Hepatocyte (in vitro differentiated cells): Measurements from ENCODE around the gene GPR75. TPM values are rescaled to one million over a fixed set of nuclear protein-coding genes. Genes with fewer than 3 reads are reported as not detected.
"Not testable (repeated sequence)": the region's sequence is repeated elsewhere in the genome, so short reads cannot be mapped to it uniquely, and the experiment has no call there.

Experiments
- DNase-seq: peaks from one replicate; pipeline ENCODE4 v3.0.0-alpha.2; 2016; ENCODE audit warnings: low spot score
- H2AFZ ChIP-seq: fragments of 200-600 bp; sonication (generic); 2 replicates; pipeline ENCODE4 v1.6.0; 2016; ENCODE audit warnings: antibody characterized with exemption, mild to moderate bottlenecking
- H3K27ac ChIP-seq: fragments of 200-600 bp; sonication (generic); 2 replicates; pipeline ENCODE4 v1.5.1; 2016; ENCODE audit warnings: mild to moderate bottlenecking
- H3K27me3 ChIP-seq: fragments of 200-600 bp; sonication (generic); 2 replicates; pipeline ENCODE4 v1.6.1; 2016
- H3K36me3 ChIP-seq: fragments of 200-600 bp; sonication (generic); replicated peaks from 2 replicates; pipeline ENCODE4 v1.5.1; 2016; ENCODE audit warnings: low read depth; ENCODE audit not compliant: insufficient read depth
- H3K4me1 ChIP-seq: fragments of 200-600 bp; sonication (generic); 2 replicates; pipeline ENCODE4 v1.5.1; 2016; ENCODE audit warnings: mild to moderate bottlenecking, moderate library complexity; ENCODE audit not compliant: insufficient read depth
- H3K4me2 ChIP-seq: fragments of 200-600 bp; sonication (generic); 2 replicates; pipeline ENCODE4 v1.6.0; 2016
- H3K4me3 ChIP-seq: fragments of 200-600 bp; sonication (generic); 2 replicates; pipeline ENCODE4 v1.5.1; 2016; ENCODE audit warnings: mild to moderate bottlenecking
- H3K79me2 ChIP-seq: fragments of 200-600 bp; sonication (generic); 2 replicates; pipeline ENCODE4 v1.6.0; 2017; ENCODE audit warnings: mild to moderate bottlenecking
- H3K9me2 ChIP-seq: fragments of 200-600 bp; sonication (generic); replicated peaks from 2 replicates; pipeline ENCODE4 v1.6.0; 2017; ENCODE audit warnings: mild to moderate bottlenecking; ENCODE audit not compliant: insufficient read depth
- H3K9me3 ChIP-seq: fragments of 200-600 bp; sonication (generic); 2 replicates; pipeline ENCODE4 v1.5.1; 2016; ENCODE audit warnings: low read depth, mild to moderate bottlenecking
- H4K20me1 ChIP-seq: fragments of 200-600 bp; sonication (generic); 2 replicates; pipeline ENCODE4 v1.6.0; 2016; ENCODE audit warnings: mild to moderate bottlenecking; ENCODE audit not compliant: insufficient read depth, poor library complexity, severe bottlenecking
- EZH2 ChIP-seq: fragments of 200-600 bp; sonication (generic); IDR thresholded peaks from 2 replicates; pipeline ENCODE4 v1.6.1; 2016; ENCODE audit warnings: antibody characterized with exemption, mild to moderate bottlenecking, borderline replicate concordance
- EZH2phosphoT487 ChIP-seq: fragments of 200-600 bp; sonication (generic); IDR thresholded peaks from one replicate; pipeline ENCODE4 v1.6.1; 2018; ENCODE audit warnings: antibody characterized with exemption, mild to moderate bottlenecking, low read depth, moderate library complexity; ENCODE audit not compliant: unreplicated experiment, severe bottlenecking
- WGBS: methylation state at CpG from one replicate; pipeline ENCODE4 v1.1.6; 2016; ENCODE audit warnings: low lambda C conversion rate; ENCODE audit errors: missing lambda C conversion rate; 5-methylcytosine and 5-hydroxymethylcytosine counted together
- polyA plus RNA-seq: library from polyadenylated mRNA; unstranded; fragments of >200 nt; fragmentation: Nextera tagmentation; extraction: Ambion mirVana; gene quantifications from 2 replicates; pipeline ENCODE4 v1.2.1, GENCODE V29; 2016
- total RNA-seq: library from RNA; depleted of rRNA; stranded (reverse); fragments of >200 nt; gene quantifications from 2 replicates; pipeline ENCODE4 v1.2.3, GENCODE V29; 2014
- TF ChIP-seq, protein P1 (sequence below): fragments of 200-600 bp; sonication (generic); IDR thresholded peaks from 2 replicates; pipeline ENCODE4 v1.5.1; 2016; ENCODE audit warnings: antibody characterized with exemption, mild to moderate bottlenecking; ENCODE audit not compliant: poor library complexity

GPR75 gene
- total and polyA plus RNA-seq, 2 experiments from 2014 or later, result 1.00 TPM; not detected in 1

DNA sequence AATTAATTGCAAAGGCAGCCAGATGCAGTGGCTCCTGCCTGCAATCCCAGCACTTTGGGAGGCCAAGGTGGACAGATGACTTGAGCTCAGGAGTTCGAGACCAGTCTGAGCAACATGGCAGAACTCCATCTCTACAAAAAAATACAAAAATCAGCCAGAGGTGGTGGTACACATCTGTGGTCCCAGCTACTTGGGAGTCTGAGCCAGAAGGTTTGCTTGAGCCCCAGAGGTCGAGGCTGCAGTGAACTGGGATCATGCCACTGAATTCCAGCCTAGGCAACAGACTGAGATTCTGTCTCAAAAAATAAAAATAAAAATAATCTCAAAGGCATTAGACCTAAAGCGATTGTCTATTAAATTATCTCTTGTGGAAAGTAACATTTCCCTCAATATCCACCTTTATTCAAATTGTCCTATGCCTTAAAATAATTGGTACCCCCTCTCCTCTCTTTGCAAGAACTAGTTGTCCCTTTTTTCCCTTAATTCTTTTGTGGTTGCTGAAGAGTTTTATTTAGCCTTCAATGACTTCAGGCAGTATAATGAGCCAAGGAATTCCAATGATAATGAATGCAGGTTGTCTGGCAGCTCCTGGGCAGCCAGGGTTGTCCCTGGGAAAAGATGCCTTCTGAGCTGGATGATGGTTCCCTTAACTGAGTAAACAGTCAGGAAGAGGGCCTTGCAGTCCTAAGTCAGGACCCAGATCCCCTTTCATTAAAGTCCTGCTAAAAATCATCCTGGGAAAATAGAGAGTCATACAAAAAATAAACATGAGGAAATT lies 32.2 kb downstream of the GPR75 start:
- no peak overlapping the region for H3K27ac ChIP-seq
- DNase-seq, result no peak
- no peaks in the 10 kb centered on the region for H4K20me1 ChIP-seq
- H3K36me3 ChIP-seq, result no peaks in the 10 kb centered on the region
- H3K9me2 ChIP-seq, result no peaks in the 10 kb centered on the region
- no peaks in the 10 kb centered on the region for H3K27me3 ChIP-seq
- H3K9me3 ChIP-seq, result no peaks in the 10 kb centered on the region
- TF ChIP-seq, protein P1, sequence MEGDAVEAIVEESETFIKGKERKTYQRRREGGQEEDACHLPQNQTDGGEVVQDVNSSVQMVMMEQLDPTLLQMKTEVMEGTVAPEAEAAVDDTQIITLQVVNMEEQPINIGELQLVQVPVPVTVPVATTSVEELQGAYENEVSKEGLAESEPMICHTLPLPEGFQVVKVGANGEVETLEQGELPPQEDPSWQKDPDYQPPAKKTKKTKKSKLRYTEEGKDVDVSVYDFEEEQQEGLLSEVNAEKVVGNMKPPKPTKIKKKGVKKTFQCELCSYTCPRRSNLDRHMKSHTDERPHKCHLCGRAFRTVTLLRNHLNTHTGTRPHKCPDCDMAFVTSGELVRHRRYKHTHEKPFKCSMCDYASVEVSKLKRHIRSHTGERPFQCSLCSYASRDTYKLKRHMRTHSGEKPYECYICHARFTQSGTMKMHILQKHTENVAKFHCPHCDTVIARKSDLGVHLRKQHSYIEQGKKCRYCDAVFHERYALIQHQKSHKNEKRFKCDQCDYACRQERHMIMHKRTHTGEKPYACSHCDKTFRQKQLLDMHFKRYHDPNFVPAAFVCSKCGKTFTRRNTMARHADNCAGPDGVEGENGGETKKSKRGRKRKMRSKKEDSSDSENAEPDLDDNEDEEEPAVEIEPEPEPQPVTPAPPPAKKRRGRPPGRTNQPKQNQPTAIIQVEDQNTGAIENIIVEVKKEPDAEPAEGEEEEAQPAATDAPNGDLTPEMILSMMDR, result no peak
- TF ChIP-seq EZH2phosphoT487 (no peak), EZH2 (no peak)
- no peak overlapping the region for H2AFZ ChIP-seq
- no peaks in the 10 kb centered on the region for H3K79me2 ChIP-seq
- H3K4me1 ChIP-seq, result no peaks in the 10 kb centered on the region
- WGBS, result 97% methylated on average over 3 of the region's 3 CpGs
- H3K4me2 ChIP-seq, result no peak overlapping the region
- H3K4me3 ChIP-seq, result no peak overlapping the region

DNA sequence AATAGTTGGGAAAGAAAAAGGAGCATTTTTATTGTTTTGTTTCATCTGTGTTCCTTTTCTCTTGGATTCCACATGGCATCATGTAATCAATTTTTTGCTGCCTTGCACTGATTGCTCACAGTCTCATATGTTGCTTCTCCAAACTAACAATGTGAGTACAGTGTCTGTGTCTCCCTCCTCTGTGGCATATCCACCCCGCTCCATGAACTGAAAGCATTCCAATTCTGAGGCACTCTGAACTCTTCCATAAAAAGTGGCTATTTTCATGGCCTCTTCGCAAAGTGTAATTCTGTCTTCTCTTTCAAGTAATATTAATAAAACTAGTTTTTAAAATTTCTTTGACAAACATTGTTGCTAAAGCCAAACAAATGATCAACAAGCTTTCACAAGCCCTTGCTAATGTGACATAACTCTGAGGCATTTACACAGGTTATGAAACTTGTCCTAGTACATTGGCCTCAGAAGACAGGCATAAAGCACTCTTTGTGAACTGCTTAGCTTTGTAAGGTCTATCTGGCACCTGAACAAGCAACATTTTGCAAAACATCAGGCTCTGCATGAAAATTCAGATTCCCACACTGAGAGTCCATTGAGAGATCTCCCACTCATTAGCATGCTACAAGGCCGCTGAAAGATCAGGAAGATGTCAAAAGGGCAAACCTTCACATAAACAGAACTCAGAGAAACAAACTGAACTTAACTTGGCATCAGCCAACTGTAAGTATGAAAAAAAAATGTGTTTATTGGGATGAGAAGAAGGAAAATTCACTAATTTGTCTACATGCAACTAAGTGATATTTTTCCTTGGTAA lies 33.0 kb downstream of the GPR75 start:
- Histone ChIP-seq H3K27ac (no peak overlapping the region), H3K9me2 (no peaks in the 10 kb centered on the region), H3K4me3 (no peak overlapping the region), H4K20me1 (no peaks in the 10 kb centered on the region), H3K27me3 (no peaks in the 10 kb centered on the region), H3K4me2 (no peak overlapping the region), H3K79me2 (no peaks in the 10 kb centered on the region), H3K36me3 (no peaks in the 10 kb centered on the region), H3K9me3 (no peaks in the 10 kb centered on the region), H2AFZ (no peak overlapping the region), H3K4me1 (no peaks in the 10 kb centered on the region)
- DNase-seq, result peak; percentile 17
- TF ChIP-seq EZH2phosphoT487 (no peak), EZH2 (no peak)
- TF ChIP-seq, protein P1, result no peak
- WGBS, result 68% methylated on average over 3 of the region's 3 CpGs

DNA sequence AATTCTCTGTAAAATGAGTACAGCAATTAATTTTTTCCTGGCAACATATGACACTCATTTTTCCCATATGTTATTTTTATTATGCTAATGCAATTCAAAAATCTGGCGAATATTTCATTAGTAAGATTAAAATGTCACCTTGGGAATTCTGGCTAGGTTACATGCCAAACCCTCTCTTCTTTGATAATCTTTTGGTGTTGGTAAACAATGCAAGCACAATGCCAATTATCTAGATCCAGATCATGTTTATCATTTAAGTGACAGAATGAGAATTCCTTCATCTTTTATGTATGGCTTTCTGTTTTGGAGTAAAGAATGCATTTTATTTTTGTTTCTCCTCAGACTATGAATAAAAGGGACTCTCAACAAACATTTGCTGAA lies 33.7 kb downstream of the GPR75 start:
- H3K9me3 ChIP-seq, result no peaks in the 10 kb centered on the region
- H2AFZ ChIP-seq, result no peak overlapping the region
- no peak for TF ChIP-seq EZH2
- no peak for TF ChIP-seq EZH2phosphoT487
- TF ChIP-seq, protein P1, result no peak
- no peak overlapping the region for H3K27ac ChIP-seq
- H3K79me2 ChIP-seq, result no peaks in the 10 kb centered on the region
- no peaks in the 10 kb centered on the region for H3K36me3 ChIP-seq
- H3K27me3 ChIP-seq, result no peaks in the 10 kb centered on the region
- no peak for DNase-seq
- no peaks in the 10 kb centered on the region for H3K4me1 ChIP-seq
- no peak overlapping the region for H3K4me2 ChIP-seq
- H3K9me2 ChIP-seq, result no peaks in the 10 kb centered on the region
- WGBS, result 76% methylated on average over 1 of the region's 1 CpG
- H3K4me3 ChIP-seq, result no peak overlapping the region
- no peaks in the 10 kb centered on the region for H4K20me1 ChIP-seq

DNA sequence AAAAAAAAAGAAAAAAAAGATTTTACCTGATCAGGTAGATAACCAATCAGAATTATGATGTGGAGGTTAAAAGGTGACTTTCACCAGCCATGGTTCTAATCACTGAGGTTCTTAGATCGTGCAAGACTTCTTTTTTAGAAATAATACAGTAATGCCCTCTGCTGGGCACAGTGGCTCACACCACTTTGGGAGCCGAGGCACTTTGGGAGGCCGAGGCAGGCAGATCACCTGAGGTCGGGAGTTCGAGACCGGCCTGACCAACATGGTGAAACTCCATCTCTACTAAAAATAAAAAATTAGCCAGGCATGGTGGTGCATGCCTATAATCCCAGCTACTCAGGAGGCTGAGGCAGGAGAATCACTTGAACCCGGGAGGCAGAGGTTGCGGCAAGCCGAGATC lies 36.1 kb downstream of the GPR75 start:
- not testable (repeated sequence) for H3K9me3 ChIP-seq

More for the DNA sequence above, 36.1 kb downstream of the GPR75 start:
- H2AFZ ChIP-seq, H4K20me1 ChIP-seq, H3K9me2 ChIP-seq, H3K36me3 ChIP-seq, H3K4me2 ChIP-seq, H3K27ac ChIP-seq, H3K4me3 ChIP-seq, DNase-seq, H3K79me2 ChIP-seq, H3K27me3 ChIP-seq, H3K4me1 ChIP-seq: not testable (repeated sequence)
- WGBS, result 96% methylated on average over 9 of the region's 9 CpGs
